H1 (cell line): Measurements from ENCODE around the gene SLIT2. TPM values are rescaled to one million over a fixed set of nuclear protein-coding genes. Genes with fewer than 3 reads are reported as not detected.

Experiments used
- CTCF ChIA-PET: fragments of 300-600 bp; sonication (Branson Sonifier 250); formaldehyde crosslinking; loops from one replicate; lab custom pipeline; 2021; ENCODE audit not compliant: partially characterized antibody; lab: Charles Lee
- POLR2A ChIA-PET: fragments of 300-600 bp; sonication (Branson Sonifier 250); formaldehyde crosslinking; loops from one replicate; lab custom pipeline; 2021; ENCODE audit warnings: inconsistent platforms; ENCODE audit not compliant: partially characterized antibody; lab: Charles Lee
- DNase-seq, 2 experiments: peaks; one replicate each; pipeline versions ENCODE4 v3.0.0 to v3.0.0-alpha.2; 2010 to 2022; ENCODE audit warnings: low spot score in 2 of 2, low read depth in 1 of 2, mixed read lengths in 1 of 2
- FAIRE-seq: peaks from 2 replicates; lab custom pipeline; 2011; peaks lifted over from hg19 to GRCh38; lab: Jason Lieb, UNC
- H2AFZ ChIP-seq: 2 replicates; pipeline ENCODE4 v1.8.1; 2012; ENCODE audit warnings: low read length, inconsistent platforms
- H2AK5ac ChIP-seq: 2 replicates; pipeline ENCODE4 v1.6.1; 2013; ENCODE audit warnings: low read depth, low read length
- H2BK120ac ChIP-seq: replicated peaks from 2 replicates; pipeline ENCODE3; 2013; ENCODE audit warnings: low read depth, low read length, inconsistent platforms
- H2BK12ac ChIP-seq: 2 replicates; pipeline ENCODE4 v1.6.1; 2013; ENCODE audit warnings: low read depth, low read length
- H2BK15ac ChIP-seq: 2 replicates; pipeline ENCODE4 v1.6.1; 2013; ENCODE audit warnings: low read length
- H2BK20ac ChIP-seq: 2 replicates; pipeline ENCODE4 v1.6.1; 2013; ENCODE audit warnings: low read length
- H2BK5ac ChIP-seq: 2 replicates; pipeline ENCODE4 v1.6.1; 2013; ENCODE audit warnings: low read depth, low read length
- H3K14ac ChIP-seq: 2 replicates; pipeline ENCODE4 v1.6.1; 2013; ENCODE audit warnings: inconsistent platforms; ENCODE audit not compliant: insufficient read length
- H3K18ac ChIP-seq: 2 replicates; pipeline ENCODE4 v1.6.1; 2013; ENCODE audit warnings: low read length; ENCODE audit errors: extremely low read depth
- H3K23ac ChIP-seq: 2 replicates; pipeline ENCODE4 v1.6.1; 2013; ENCODE audit warnings: inconsistent platforms; ENCODE audit not compliant: insufficient read length
- H3K23me2 ChIP-seq: 2 replicates; pipeline ENCODE4 v1.6.1; 2013; ENCODE audit warnings: low read depth, low read length
- H3K27ac ChIP-seq: 2 replicates; pipeline ENCODE4 v1.6.1; 2011; ENCODE audit warnings: low read depth, low read length, inconsistent platforms
- H3K27me3 ChIP-seq, 4 experiments: replicated peaks in 1 of 4; 1 replicate in 1 of 4; 2 replicates in 3 of 4; pipeline versions ENCODE4 v1.6.1 to v1.8.1; 2011 to 2013; ENCODE audit warnings: low read length in 3 of 4, mild to moderate bottlenecking in 3 of 4, inconsistent platforms in 2 of 4, mixed read lengths in 2 of 4, moderate library complexity in 1 of 4; ENCODE audit not compliant: control insufficient read depth in 3 of 4, insufficient read depth in 3 of 4; ENCODE audit errors: extremely low read depth in 1 of 4
- H3K36me3 ChIP-seq, 4 experiments: 2 replicates each; pipeline versions ENCODE4 v1.6.1 to v1.8.1; 2011 to 2013; ENCODE audit warnings: mild to moderate bottlenecking in 4 of 4, low read length in 3 of 4, moderate library complexity in 2 of 4, control low read depth in 1 of 4, inconsistent platforms in 1 of 4; ENCODE audit not compliant: insufficient read depth in 4 of 4, control insufficient read depth in 2 of 4
- H3K4ac ChIP-seq: replicated peaks from 2 replicates; pipeline ENCODE3; 2013; ENCODE audit warnings: low read length, low read depth, mixed read lengths, inconsistent platforms; ENCODE audit not compliant: insufficient read length
- H3K4me1 ChIP-seq, 4 experiments: replicated peaks in 1 of 4; 1 replicate in 1 of 4; 2 replicates in 3 of 4; pipeline versions ENCODE4 v1.6.1 to v1.8.1; 2011 to 2013; ENCODE audit warnings: low read length in 3 of 4, inconsistent platforms in 2 of 4, mixed read lengths in 1 of 4; ENCODE audit not compliant: insufficient read depth in 4 of 4, control insufficient read depth in 3 of 4
- H3K4me2 ChIP-seq, 2 experiments: 2 replicates each; pipeline versions ENCODE4 v1.6.1 to v1.8.1; 2011 to 2013; ENCODE audit warnings: low read depth in 2 of 2, low read length in 2 of 2, control low read depth in 1 of 2, inconsistent platforms in 1 of 2, mild to moderate bottlenecking in 1 of 2; ENCODE audit not compliant: insufficient read depth in 1 of 2
- H3K4me3 ChIP-seq, 4 experiments: fragments of 200-600, 300-600 bp in 1 of 4; sonication (generic), shearing (Covaris generic), sonication (Bioruptor Twin) in 1 of 4; 2 replicates each; pipeline versions ENCODE4 v1.5.1 to v1.8.1; 2011 to 2016; ENCODE audit warnings: low read length in 4 of 4, low read depth in 3 of 4, control low read depth in 2 of 4, inconsistent platforms in 2 of 4, mild to moderate bottlenecking in 2 of 4, mixed read lengths in 1 of 4, moderate library complexity in 1 of 4; ENCODE audit not compliant: insufficient read depth in 2 of 4; ENCODE audit errors: extremely low read depth in 1 of 4
- H3K56ac ChIP-seq: replicated peaks from 2 replicates; pipeline ENCODE3; 2013; ENCODE audit warnings: low read depth, mild to moderate bottlenecking, mixed read lengths, low read length, inconsistent platforms; ENCODE audit not compliant: insufficient read length
- H3K79me1 ChIP-seq: 2 replicates; pipeline ENCODE4 v1.6.1; 2013; ENCODE audit warnings: low read depth, low read length, control low read depth
- H3K79me2 ChIP-seq, 2 experiments: 2 replicates each; pipeline versions ENCODE4 v1.6.1 to v1.8.1; 2012 to 2013; ENCODE audit warnings: low read length in 2 of 2, mild to moderate bottlenecking in 2 of 2, inconsistent platforms in 1 of 2; ENCODE audit not compliant: insufficient read depth in 2 of 2, control insufficient read depth in 1 of 2
- H3K9ac ChIP-seq, 4 experiments: replicated peaks in 1 of 4; 1 replicate in 1 of 4; 2 replicates in 3 of 4; pipeline versions ENCODE4 v1.6.1 to v1.8.1; 2011 to 2013; ENCODE audit warnings: low read depth in 3 of 4, low read length in 3 of 4, control low read depth in 2 of 4, mild to moderate bottlenecking in 2 of 4, moderate library complexity in 2 of 4, inconsistent platforms in 1 of 4; ENCODE audit errors: extremely low read depth in 1 of 4
- H3K9me3 ChIP-seq, 2 experiments: 2 replicates each; pipeline versions ENCODE4 v1.6.1 to v1.8.1; 2012 to 2013; ENCODE audit warnings: mild to moderate bottlenecking in 2 of 2, moderate library complexity in 2 of 2, control low read depth in 1 of 2, inconsistent platforms in 1 of 2, low read depth in 1 of 2, low read length in 1 of 2, mixed read lengths in 1 of 2; ENCODE audit not compliant: insufficient read depth in 2 of 2
- H4K20me1 ChIP-seq, 2 experiments: replicated peaks in 1 of 2; 2 replicates each; pipeline versions ENCODE3 to v1.8.1; 2011 to 2013; ENCODE audit warnings: inconsistent platforms in 2 of 2, low read length in 2 of 2, mild to moderate bottlenecking in 1 of 2; ENCODE audit not compliant: insufficient read depth in 2 of 2, control insufficient read depth in 1 of 2
- H4K5ac ChIP-seq: 2 replicates; pipeline ENCODE4 v1.6.1; 2013; ENCODE audit warnings: low read length, low read depth, mixed read lengths, inconsistent platforms; ENCODE audit not compliant: insufficient read length
- H4K8ac ChIP-seq: 2 replicates; pipeline ENCODE4 v1.8.0; 2013; ENCODE audit warnings: mild to moderate bottlenecking, moderate library complexity, low read length, inconsistent platforms; ENCODE audit not compliant: insufficient read depth; ENCODE audit errors: extremely low read depth
- H4K91ac ChIP-seq: replicated peaks from 2 replicates; pipeline ENCODE3; 2013; ENCODE audit warnings: low read length, mixed read lengths, inconsistent platforms; ENCODE audit not compliant: insufficient read length
- ASH2L ChIP-seq: fragments of 200-600, 300-600 bp; sonication (generic); IDR thresholded peaks from one replicate; pipeline ENCODE4 v1.7.1; 2017; ENCODE audit warnings: low read length
- EGR1 ChIP-seq: IDR thresholded peaks from 2 replicates; pipeline ENCODE4 v1.6.1; 2011; ENCODE audit warnings: low read depth, low read length, borderline replicate concordance
- PHF8 ChIP-seq: fragments of 200-600 bp; sonication (generic); conservative IDR thresholded peaks from 2 replicates; pipeline ENCODE4 v1.7.1; 2012; ENCODE audit warnings: low read depth, mild to moderate bottlenecking, inconsistent platforms, low read length, moderate library complexity
- TEAD4 ChIP-seq: IDR thresholded peaks from 2 replicates; pipeline ENCODE4 v1.6.1; 2012; ENCODE audit warnings: low read depth, low read length, inconsistent platforms, mixed read lengths
- WGBS, 2 experiments: shearing (Covaris generic) in 1 of 2; methylation state at CpG; one replicate each; pipeline versions ENCODE4 v1.1.6 to v1.1.7; 2013 to 2015; ENCODE audit warnings: low lambda C conversion rate in 2 of 2, mixed read lengths in 2 of 2, inconsistent platforms in 1 of 2, low coverage in 1 of 2, missing lambda C conversion rate in 1 of 2; ENCODE audit not compliant: insufficient replicate concordance in 2 of 2, insufficient coverage in 1 of 2, insufficient read length in 1 of 2; ENCODE audit errors: extremely low coverage in 1 of 2, missing lambda C conversion rate in 1 of 2; 5-methylcytosine and 5-hydroxymethylcytosine counted together
- polyA plus RNA-seq, 7 experiments: library from polyadenylated mRNA; depleted of rRNA in 3 of 7; stranded (reverse) in 5 of 7; unstranded in 2 of 7; fragments of >200 nt in 5 of 7; fragments of 200-250 nt in 2 of 7; gene quantifications; 1 replicate in 5 of 7; 2 replicates in 1 of 7; 4 replicates in 1 of 7; pipeline versions ENCODE4 v1.2.1 to v1.2.3, GENCODE V29; 2011 to 2013; ENCODE audit warnings: missing spikeins in 2 of 7, mixed read lengths in 2 of 7
- total RNA-seq: library from RNA; stranded (reverse); fragmentation: NEBNext Ultra II Directional; extraction: Animal tissue kit (Norgen Biotek cat#: 25700); gene quantifications from 2 replicates; pipeline ENCODE4 v1.2.1, GENCODE V29; 2021

The SLIT2 gene
- total and polyA plus RNA-seq, 2 of the 8 experiments (the other 6 are each of a cell fraction or from before 2014, with no cell fraction given) = 2.0 to 13.7 TPM

- no peak overlapping the region for H2BK20ac ChIP-seq
- H3K79me1 ChIP-seq = no peaks in the 10 kb centered on the region
- no peak overlapping the region for H3K27ac ChIP-seq
- H2AFZ ChIP-seq = peak overlapping the region; percentile 72; the same call in 1 of the 2 replicates
- DNase-seq = no peak
- H4K91ac ChIP-seq = no peak overlapping the region
- H3K9ac ChIP-seq = peak overlapping the region; percentile 31 to 72 (median 40); a peak in 4 of 7 replicates
- TF ChIP-seq ASH2L (peak; percentile 25), PHF8 (0 out of 2 replicates have a peak, but pooled peaks have one; percentile 37), TEAD4 (no peak), EGR1 (0 out of 2 replicates have a peak, but pooled peaks have one; percentile 6)
- TF ChIP-seq, all 59 proteins: peak for 3
- Histone ChIP-seq H3K9me3 (no peaks in the 10 kb centered on the region), H3K4me1 (peaks cover 2 to 27% (median 16%) of the 10 kb centered on the region in 4 experiments; a peak in 6 of 7 replicates), H3K4ac (no peak overlapping the region), H3K56ac (no peak overlapping the region), H3K4me3 (peak overlapping the region; percentile 78 to 86 (median 80)), H4K20me1 (peaks cover 18 to 25% of the 10 kb centered on the region in 2 experiments), H3K27me3 (peaks cover 31 to 58% (median 46%) of the 10 kb centered on the region in 4 experiments), H3K4me2 (peak overlapping the region; percentile 68 to 94), H3K18ac (peak overlapping the region; percentile 78; the same call in 1 of the 2 replicates), H3K23me2 (peaks cover 33% of the 10 kb centered on the region), H4K5ac (no peak overlapping the region), H3K14ac (no peak overlapping the region), H3K36me3 (no peaks in the 10 kb centered on the region), H3K79me2 (no peaks in the 10 kb centered on the region), H2AK5ac (no peak overlapping the region), H2BK12ac (no peak overlapping the region), H2BK5ac (no peak overlapping the region), H4K8ac (peak overlapping the region; percentile 81), H2BK15ac (no peak overlapping the region), H2BK120ac (no peak overlapping the region), H3K23ac (no peak overlapping the region)
- WGBS, 2 experiments = 9% methylated on average over 15 of the region's 35 CpGs; no CpG with 5 or more reads in 1 of the 2 experiments
- POLR2A ChIA-PET = interaction anchor here (0.7 to 3.6 kb wide), 17 partner anchors 9 to 1559 kb away, joined by 3 to 19 read pairs (median 3); no protein-coding TSS in a partner anchor
- CTCF ChIA-PET = interaction anchor here (0.7 kb wide), 1 partner anchor 165 kb away, joined by 3 read pairs; no protein-coding TSS in a partner anchor
- FAIRE-seq = no peak
Observed at GRCh38 chr4:20251031-20251795, 492 bp upstream of the SLIT2 start.
